ENCODE measurements around the gene KDM2B. TPM values are rescaled to one million over a fixed set of nuclear protein-coding genes. Genes with fewer than 3 reads are reported as not detected.

Gene KDM2B
- total RNA-seq, 1 experiment from 2014 or later, result 18.4 TPM

DNA sequence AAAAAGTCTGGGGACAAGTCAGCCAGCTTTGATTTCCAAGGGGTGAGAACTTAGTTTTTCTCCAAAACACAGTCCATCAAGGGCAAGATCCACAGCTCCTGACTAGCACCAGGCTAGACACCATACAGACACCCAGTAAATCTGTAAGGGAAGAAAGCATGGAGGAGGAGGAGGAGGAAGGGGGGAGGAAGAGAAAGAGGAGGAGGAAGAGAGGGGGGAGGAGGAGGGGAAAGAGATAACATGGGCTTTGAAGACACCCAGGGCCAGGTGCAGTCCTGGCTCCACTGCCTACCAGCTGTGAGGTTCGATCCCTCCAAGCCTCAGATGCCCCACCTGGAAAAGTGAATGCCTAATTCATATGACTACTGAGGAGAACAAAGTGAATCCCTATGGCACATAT is 18.3 kb downstream of the KDM2B start:
- DNase-seq (ENCODE audit: low spot score), result no peak

GRCh38 chr12:121561009-121561395 is 19.8 kb downstream of the KDM2B start:
- no peak for DNase-seq (ENCODE audit: low spot score)

- no peak for DNase-seq (ENCODE audit: low spot score)
Measured at GRCh38 chr12:121560392-121561008, 20.3 kb downstream of the KDM2B start.

- DNase-seq (ENCODE audit: low spot score), result no peak
Measured at GRCh38 chr12:121558956-121559355, 21.9 kb downstream of the KDM2B start.

DNA sequence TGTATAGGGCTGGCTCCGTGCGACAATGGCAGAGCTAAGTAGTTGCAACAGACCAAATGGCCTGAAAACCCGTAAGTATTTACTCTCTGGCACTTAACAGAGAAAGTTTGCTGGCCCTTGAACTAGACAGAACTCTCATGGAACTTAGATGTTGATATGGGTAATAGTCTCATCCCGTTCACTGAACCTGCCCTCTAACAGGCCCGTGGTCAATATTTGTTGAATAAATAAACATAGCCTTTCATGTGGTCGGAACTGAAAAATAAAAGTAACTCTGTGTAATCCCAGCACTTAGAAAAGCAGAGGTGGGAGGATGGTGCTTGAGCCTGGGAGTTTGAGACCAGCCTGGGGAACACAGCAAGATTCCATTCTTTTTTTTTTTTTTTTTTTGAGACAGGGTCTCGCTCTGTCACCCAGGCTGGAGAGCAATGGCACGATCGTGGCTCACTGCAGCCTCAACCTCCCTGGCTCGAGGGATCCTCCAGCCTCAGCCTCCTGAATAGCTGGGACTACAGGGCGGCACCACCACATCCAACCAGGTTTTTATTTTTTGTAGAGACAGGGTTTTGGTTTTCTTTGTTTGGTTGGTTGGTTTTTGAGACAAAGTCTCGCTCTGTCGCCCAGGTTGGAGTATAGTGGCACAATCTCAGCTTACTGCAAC is 29.7 kb downstream of the KDM2B start:
- no peak for DNase-seq (ENCODE audit: low spot score)

GRCh38 chr12:121549075-121549474 is 31.7 kb downstream of the KDM2B start:
- no peak for DNase-seq (ENCODE audit: low spot score)

DNA sequence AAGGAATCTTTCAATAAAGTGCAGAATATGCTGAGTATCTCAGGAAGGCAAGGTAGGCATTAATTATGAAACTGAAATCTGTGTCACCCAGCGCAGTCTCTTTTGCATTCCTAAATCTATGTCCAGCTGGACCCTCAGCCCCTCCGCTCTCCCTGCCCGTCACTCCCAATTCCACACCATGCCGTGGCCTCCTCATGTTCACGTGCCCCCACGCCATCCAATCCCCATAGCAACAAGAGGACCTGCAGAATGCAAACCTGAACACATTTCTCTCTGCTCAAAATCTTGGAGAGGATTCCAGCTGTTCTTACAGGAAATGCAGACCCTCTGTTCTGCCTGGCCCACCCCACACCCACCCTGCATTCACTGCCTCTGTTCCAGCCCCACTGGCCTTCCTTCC is 35.3 kb downstream of the KDM2B start:
- no peak for DNase-seq (ENCODE audit: low spot score)

GRCh38 chr12:121543786-121544185 is 37.0 kb downstream of the KDM2B start:
- DNase-seq (ENCODE audit: low spot score), result no peak

- no peak for DNase-seq (ENCODE audit: low spot score)
Measured at GRCh38 chr12:121539908-121540307, 40.9 kb downstream of the KDM2B start.

GRCh38 chr12:121538699-121539061 is 42.1 kb downstream of the KDM2B start:
- no peak for DNase-seq (ENCODE audit: low spot score)

DNA sequence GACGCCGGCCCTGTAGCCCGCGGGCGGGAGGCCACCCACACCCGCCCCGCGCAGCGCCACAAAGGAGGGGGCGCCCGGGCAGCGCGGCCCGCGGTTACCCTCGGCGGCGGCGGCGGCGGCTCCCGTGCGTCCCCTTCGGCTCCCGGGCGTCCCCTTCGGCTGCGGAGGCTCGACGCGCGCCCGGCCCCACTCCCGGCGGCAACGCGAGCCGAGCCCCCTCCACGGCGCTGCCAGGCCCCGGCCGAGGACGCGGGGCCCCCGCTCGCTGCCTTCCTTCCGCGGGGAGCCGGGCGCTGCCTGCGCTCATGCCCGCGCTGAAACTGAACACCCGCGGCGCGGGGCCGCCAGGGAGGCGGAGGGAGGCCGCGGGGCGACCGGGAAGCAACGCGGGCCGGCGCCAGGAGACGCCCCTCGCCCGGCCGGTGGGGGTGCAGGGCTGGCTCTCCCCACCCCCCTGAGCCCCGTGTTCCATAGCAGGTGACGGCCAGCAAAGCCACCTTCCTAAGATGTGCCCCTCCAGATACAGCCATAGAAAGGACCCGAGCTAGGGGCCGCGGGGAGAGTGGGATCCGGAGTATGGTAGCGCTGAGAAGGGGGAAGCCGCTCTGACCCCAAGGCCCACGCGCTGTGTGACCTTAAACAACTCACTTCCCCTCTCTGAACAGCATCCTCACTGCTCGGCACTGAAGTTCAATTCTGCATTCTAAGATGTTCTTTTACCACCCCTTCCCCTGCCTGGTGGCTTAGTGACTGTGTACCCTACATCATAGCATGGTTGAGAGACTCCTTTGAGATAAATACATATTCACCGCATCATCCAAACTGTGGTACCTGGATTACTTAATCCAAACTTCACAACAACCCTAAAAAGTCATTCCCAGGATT is 42.8 kb downstream of the KDM2B start:
- no peak for DNase-seq (ENCODE audit: low spot score)

GRCh38 chr12:121536899-121537813 is 43.7 kb downstream of the KDM2B start:
- peak; percentile 64 for DNase-seq (ENCODE audit: low spot score)

DNA sequence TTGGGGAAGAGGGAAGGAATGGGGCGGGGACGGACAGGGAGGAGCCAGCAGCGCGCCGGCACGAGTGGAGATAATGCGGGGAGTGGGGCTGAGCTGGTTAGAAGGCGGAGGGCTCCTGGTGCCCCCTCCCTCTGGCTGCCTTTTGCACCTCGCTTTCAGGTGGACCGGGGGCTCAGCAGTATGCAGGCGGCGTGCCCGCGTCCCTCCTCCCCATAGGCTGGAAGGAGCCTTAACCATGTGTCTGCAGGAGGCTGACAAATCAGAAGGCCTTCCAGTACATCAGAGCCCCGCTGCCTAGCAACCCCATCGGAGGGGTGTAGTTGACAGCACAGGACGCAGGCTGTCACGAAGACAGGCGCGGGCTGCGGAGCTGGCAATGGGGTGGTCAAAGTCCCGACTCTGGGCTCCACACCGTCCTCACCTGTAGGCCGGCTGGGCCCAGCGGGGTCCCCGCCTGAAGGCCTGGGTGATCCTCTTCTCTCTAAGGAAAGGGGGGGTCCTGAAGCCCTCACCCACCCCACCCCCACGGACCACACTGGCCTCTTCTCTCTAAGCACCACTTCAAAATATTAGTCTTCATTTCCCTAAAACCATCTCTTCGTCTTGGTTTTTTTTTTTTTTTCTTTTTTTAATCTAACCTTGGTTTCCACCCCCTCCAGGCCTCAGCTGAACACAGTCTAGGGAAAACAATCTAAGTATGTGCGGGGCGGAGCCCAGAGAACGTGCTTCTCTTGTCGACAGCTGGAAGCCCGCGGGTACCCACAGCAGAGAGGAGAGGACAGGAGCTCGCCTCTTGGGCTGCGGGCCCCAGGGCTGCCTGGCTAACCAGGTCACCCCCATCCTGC is 44.5 kb downstream of the KDM2B start:
- DNase-seq (ENCODE audit: low spot score), result peak; percentile 10

DNA sequence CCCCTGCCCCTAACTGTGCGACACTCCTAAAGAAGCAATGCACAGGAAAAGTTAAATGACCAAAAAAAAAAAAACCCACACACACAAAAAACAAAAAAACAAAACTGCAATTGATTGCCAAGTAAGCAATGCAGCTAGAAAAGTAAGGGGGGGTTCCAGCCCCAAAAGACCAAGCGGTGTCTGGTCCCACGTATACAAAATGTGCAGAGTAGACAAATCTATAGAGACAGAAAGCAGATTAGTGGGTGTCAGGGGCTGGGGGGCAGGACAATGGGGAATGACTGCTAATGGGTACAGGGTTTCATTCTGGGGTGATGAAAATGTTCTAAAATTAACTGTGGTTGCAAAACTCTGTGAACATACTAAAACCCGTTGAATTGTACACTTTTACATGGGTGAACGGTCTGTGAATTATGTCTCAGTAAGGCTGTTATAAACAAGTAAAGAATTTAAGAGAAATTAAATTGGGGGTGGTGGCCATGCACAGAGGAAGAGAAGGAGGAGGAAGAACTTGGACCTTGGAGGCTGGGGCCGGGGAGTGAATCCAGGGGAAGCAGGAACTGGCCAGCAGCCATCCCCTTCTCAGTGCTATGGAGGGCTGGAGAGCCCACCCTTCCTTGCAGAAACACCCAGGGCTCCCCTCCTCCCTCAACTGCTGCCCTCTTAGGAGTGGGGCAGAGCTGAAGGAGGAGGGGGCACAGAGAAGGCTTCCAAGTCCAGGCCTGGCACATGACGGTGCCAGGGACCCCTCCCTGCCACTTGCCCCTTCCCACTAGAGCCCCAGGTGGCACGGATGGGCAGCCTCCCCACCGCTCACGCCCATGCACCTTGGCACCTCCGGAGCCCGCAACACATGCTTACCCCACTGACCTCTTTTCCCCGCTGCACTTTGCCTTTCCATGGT is 45.4 kb downstream of the KDM2B start:
- no peak for DNase-seq (ENCODE audit: low spot score)

DNA sequence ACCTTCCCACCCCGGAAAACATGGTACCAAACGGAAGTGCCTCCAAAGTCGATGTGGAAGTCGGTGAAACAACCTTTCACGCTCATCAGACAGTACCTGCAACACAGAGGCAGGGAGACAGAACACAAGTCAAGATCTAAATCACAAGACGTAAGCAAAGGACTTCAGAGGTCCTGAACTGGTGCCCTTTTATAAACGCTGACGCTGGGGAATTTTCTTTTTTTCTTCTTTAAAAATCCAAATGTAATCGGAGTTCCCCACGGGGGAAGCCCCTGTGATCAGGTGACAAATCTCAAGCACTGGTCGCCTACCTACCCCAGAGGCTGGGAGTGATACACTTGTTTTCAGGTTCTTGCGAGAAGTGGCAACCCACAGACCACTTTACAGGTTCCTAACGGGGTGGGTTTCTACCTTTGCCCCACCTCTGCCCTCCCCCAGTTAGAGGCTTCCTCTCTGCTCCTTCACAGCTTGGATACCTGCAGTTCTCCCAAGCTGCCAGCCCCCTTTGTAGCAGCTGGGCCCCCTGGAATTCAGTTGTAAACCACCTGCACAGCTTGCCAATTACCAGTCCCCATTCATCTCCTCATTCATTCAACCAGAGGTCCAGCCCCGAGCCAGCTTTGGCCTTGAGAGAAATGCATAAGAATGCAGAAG is 46.2 kb downstream of the KDM2B start:
- no peak for DNase-seq (ENCODE audit: low spot score)

- no peak for DNase-seq (ENCODE audit: low spot score)
Measured at GRCh38 chr12:121533394-121534090, 47.3 kb downstream of the KDM2B start.

DNA sequence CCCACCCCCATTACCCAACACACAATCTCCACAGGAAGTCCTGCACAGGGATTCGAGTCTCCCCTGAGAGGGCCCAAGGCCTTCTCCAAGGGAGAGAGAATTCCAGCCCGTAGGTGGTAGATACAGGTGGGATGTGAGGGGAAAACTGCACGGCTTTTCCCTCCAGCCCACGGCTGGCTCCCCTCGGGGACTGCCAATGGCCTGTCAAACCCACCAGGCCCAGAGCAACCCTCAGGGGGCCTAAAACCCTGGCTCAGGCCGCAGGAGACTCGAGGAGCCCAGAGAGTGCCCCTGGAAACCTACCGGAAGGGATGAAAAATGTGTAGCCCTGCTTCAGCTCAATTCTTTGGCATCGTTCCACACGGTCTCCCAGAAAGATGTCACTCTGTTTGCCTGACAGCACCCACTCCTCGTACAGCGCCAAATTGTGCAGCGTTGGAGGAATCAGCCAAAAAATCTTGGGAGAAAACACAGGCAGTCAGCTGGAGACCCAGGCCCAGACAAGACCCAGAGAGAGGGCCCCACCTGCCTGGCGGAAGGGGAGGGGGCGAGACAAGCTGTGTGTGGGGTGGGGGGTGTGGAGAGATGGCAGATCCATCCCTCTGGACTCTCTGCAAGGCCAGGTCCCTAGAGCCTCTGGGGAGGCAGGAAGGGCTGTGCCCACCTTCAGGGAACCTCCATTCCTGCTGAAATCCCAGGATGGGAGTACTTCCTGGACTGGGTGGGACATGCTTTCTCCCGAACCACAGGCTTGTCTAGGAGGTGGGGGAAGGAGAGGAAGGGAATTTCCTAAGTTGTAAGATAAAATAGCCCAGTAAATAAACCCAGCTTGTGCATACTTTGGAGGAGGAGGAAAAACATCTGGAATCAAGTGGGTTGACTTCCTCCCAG is 48.1 kb downstream of the KDM2B start:
- no peak for DNase-seq (ENCODE audit: low spot score)

DNA sequence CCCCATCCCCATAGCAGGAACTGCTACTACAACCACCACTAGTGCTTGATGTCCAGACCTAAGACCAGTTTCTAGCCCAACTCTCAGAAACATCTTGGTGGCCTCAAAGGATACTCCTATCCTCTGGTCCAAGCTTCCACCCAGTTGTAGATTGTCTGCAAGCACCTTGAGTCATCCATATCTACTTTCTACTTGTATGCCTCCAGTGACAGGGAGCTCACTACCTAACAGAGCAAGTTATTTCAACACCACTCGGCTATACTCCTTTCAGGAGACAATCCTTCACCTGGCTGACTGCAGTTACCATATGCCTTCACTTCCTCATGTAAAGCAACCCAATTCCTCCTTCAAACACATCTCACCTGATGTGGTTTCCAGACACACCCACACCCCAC is 49.5 kb downstream of the KDM2B start:
- no peak for DNase-seq (ENCODE audit: low spot score)
